22Rv1 (cell line): Measurements from ENCODE around the gene LY86.

ENCODE experiments used
- ZFX ChIP-seq: fragments of 450-650 bp; IDR thresholded peaks from 2 replicates; pipeline ENCODE4 v1.6.1; 2017; ENCODE audit warnings: antibody characterized with exemption, borderline replicate concordance
- TF ChIP-seq, protein P1 (sequence below): fragments of 450-650 bp; IDR thresholded peaks from 2 replicates; pipeline ENCODE4 v1.5.1; 2017; ENCODE audit warnings: mild to moderate bottlenecking

DNA sequence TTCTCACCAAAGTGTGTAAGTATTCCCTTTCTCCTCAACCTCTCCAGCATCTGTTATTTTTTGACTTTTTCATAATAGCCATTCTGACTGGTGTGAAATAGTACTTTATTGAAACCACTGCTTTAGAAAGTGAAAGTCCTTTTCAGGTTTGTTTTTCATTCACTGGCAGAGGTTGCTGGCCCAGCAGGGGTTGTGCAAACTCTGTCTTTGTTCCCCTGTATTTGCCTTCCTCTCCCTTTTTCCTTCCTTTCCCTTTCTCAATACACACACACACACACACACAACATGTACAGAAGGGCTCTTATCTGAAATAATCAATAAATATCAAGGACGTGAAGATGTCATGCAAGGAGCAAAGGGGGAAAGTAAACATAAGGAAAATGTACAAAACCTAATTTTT lies 99.8 kb downstream of the LY86 start:
- TF ChIP-seq, protein P1, sequence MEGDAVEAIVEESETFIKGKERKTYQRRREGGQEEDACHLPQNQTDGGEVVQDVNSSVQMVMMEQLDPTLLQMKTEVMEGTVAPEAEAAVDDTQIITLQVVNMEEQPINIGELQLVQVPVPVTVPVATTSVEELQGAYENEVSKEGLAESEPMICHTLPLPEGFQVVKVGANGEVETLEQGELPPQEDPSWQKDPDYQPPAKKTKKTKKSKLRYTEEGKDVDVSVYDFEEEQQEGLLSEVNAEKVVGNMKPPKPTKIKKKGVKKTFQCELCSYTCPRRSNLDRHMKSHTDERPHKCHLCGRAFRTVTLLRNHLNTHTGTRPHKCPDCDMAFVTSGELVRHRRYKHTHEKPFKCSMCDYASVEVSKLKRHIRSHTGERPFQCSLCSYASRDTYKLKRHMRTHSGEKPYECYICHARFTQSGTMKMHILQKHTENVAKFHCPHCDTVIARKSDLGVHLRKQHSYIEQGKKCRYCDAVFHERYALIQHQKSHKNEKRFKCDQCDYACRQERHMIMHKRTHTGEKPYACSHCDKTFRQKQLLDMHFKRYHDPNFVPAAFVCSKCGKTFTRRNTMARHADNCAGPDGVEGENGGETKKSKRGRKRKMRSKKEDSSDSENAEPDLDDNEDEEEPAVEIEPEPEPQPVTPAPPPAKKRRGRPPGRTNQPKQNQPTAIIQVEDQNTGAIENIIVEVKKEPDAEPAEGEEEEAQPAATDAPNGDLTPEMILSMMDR = no peak
- TF ChIP-seq ZFX = no peak
